ENCODE results near the gene GRAMD1B.

GRCh38 chr11:123477205-123477907, 47.3 kb downstream of the GRAMD1B start:
- TF ChIP-seq CTCF (conservative IDR thresholded peaks at IDR 0.05; ENCODE audit: low read depth, low read length), result no peak
- TF ChIP-seq EZH2phosphoT487 (IDR thresholded peaks at IDR 0.05; ENCODE audit: borderline replicate concordance, low read length), result no peak
- no peak for TF ChIP-seq EZH2 (IDR thresholded peaks at IDR 0.05; ENCODE audit: low read length, unreplicated experiment)
